Femur (tissue), 1 donor: Measurements from ENCODE around the gene NTN1.
A peak's percentile ranks its signal among the peaks of the same experiment; 100 is the strongest.

ENCODE experiments used
- DNase-seq: peaks from one replicate; pipeline ENCODE4 v3.0.0-alpha.2; 2017

The NTN1 gene

GRCh38 chr17:9287306-9287705 lies 266.0 kb downstream of the NTN1 start:
- DNase-seq = no peak

- DNase-seq = no peak
Observed at GRCh38 chr17:9290226-9290613, 268.9 kb downstream of the NTN1 start.

DNA sequence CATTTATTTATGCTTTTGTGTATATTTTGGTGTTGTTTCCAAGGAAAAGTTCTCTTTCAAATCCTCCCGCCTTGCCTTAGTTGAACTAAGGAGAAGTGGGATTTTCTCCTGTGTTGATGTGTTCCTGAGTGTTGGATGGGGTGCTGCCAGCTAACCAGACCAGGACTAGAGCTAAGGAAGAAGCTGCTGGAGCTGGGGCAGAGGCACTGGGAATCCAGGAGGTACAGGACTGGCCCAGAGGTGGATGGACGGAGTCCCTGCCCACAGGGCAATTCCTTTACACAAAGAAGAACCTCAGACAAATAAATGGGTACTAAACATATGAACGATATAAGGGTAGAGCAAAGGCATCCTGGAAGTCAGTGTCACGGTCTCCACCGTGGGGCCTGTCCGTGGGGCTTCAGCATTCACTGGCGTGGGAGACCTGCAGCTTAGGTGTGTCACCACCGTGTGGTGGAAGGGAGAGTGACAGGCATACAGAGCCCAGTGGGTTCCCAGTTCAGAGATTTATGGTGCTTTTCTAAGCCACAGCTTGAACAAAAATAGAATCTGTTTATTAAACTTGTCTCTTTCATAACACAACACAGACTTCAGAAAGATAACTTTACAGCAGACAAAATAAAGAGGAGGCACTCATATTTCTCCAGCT lies 270.7 kb downstream of the NTN1 start:
- peak; percentile 38 for DNase-seq

- peak; percentile 32 for DNase-seq
Observed at GRCh38 chr17:9292561-9292941, 271.2 kb downstream of the NTN1 start.
